BE2C (cell line): ENCODE results near the gene STK32C.
"Not testable (repeated sequence)": the region's sequence is repeated elsewhere in the genome, so short reads cannot be mapped to it uniquely, and the experiment has no call there.

ENCODE experiments used
- DNase-seq: peaks from one replicate; pipeline ENCODE4 v3.0.0-alpha.2; 2020
- H3K27me3 ChIP-seq: fragments of 250-450 bp; sonication (Bioruptor Pico); 2 replicates; pipeline ENCODE4 v1.5.1; 2020; ENCODE audit warnings: mild to moderate bottlenecking
- H3K36me3 ChIP-seq: fragments of 250-450 bp; sonication (Bioruptor Pico); 2 replicates; pipeline ENCODE4 v1.5.1; 2020; ENCODE audit warnings: mild to moderate bottlenecking
- H3K4me1 ChIP-seq: fragments of 250-450 bp; sonication (Bioruptor Pico); 2 replicates; pipeline ENCODE4 v1.5.1; 2020
- H3K4me3 ChIP-seq: 2 replicates; pipeline ENCODE4 v1.5.1; 2011; ENCODE audit warnings: low read depth, low read length
- H3K9me3 ChIP-seq: fragments of 250-450 bp; sonication (Bioruptor Pico); 2 replicates; pipeline ENCODE4 v1.5.1; 2020
- TF ChIP-seq, protein P1 (sequence below): IDR thresholded peaks from 2 replicates; pipeline ENCODE4 v1.5.1; 2012; ENCODE audit warnings: mild to moderate bottlenecking, low read depth, low read length

STK32C gene

DNA sequence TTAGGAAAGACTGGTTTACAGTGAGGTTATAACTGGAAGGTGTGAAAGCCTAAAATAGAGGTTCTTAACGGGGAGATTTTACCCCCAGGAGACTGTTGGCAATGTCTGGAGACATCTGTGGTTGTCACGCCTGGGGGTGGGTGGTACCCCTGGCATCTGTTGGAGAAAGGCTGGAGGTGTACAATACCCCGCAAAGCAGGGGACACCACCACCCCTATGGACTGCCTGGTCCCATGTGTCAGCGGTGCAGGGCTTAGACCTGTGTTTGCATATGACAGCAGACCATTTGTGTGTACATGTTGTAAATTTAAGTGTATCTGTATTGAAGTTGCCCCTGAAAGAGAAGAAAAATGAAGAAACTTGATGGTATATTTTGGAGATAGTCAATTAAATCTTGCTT, 34.0 kb upstream of the STK32C start:
- Histone ChIP-seq H3K36me3 (no peaks in the 10 kb centered on the region), H3K4me3 (no peak overlapping the region), H3K9me3 (no peaks in the 10 kb centered on the region), H3K4me1 (no peaks in the 10 kb centered on the region), H3K27me3 (no peaks in the 10 kb centered on the region)
- DNase-seq: no peak
- TF ChIP-seq, protein P1, sequence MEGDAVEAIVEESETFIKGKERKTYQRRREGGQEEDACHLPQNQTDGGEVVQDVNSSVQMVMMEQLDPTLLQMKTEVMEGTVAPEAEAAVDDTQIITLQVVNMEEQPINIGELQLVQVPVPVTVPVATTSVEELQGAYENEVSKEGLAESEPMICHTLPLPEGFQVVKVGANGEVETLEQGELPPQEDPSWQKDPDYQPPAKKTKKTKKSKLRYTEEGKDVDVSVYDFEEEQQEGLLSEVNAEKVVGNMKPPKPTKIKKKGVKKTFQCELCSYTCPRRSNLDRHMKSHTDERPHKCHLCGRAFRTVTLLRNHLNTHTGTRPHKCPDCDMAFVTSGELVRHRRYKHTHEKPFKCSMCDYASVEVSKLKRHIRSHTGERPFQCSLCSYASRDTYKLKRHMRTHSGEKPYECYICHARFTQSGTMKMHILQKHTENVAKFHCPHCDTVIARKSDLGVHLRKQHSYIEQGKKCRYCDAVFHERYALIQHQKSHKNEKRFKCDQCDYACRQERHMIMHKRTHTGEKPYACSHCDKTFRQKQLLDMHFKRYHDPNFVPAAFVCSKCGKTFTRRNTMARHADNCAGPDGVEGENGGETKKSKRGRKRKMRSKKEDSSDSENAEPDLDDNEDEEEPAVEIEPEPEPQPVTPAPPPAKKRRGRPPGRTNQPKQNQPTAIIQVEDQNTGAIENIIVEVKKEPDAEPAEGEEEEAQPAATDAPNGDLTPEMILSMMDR: no peak

DNA sequence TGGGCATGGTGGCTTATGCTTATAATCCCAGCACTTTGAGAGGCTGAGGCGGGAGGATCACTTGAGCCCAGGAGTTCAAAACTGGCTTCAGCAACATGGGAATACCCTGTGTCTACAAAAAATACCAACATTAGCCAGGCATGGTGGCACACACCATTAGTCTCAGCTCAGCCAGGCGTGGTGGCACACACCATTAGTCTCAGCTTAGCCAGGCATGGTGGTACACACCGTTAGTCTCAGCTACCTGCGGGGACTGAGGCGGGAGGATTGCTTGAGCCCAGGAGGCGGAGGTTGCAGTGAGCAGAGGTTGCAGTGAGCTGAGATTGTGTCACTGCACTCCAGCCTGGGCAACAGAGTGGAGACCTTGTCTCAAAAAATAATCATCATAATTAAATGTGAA, 33.3 kb upstream of the STK32C start:
- Histone ChIP-seq H3K9me3 (no peaks in the 10 kb centered on the region), H3K27me3 (no peaks in the 10 kb centered on the region), H3K36me3 (no peaks in the 10 kb centered on the region), H3K4me3 (no peak overlapping the region), H3K4me1 (no peaks in the 10 kb centered on the region)
- DNase-seq: no peak
- TF ChIP-seq, protein P1: no peak

DNA sequence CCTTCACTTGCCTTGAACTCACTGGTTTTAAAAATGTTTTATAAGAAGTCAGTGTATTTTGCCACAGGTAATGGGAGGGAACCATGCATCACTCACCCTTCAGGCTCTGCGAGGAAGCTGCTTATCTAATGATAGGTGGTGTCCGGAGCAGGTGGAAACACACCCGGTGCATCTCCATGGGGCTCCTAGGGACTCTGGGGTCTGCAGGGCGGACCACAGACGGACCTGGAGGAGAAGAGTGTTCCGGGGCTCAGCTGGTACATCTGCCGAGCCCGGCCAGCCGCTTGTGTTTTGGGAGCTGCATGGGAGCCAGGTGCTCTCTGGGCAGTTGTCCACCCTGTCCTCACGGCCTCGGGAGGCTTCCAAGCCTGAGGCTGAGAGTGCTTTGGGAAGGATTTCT, 31.5 kb upstream of the STK32C start:
- Histone ChIP-seq H3K4me1 (no peaks in the 10 kb centered on the region), H3K36me3 (no peaks in the 10 kb centered on the region), H3K4me3 (no peak overlapping the region), H3K27me3 (no peaks in the 10 kb centered on the region), H3K9me3 (no peaks in the 10 kb centered on the region)
- DNase-seq: no peak
- TF ChIP-seq, protein P1: no peak

DNA sequence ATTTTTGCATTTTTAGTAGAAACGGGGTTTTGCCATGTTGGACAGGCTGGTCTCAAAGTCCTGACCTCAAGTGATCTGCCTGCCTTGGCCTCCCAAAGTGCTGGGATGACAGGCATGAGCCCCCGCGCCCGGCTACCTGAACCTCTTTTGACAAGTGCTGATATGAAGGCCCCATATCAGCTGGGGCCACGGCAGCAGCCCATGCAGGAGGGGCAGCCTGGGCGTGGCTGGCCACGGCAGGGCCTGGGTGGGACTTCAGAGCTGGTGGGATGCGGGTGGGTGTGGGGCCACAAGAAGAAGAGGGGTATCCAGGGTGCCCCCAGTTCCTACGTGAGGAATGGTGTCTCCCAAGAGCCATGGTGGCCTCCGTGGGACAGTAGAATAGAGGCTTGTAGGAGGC, 31.1 kb upstream of the STK32C start:
- TF ChIP-seq, protein P1: no peak
- Histone ChIP-seq H3K27me3 (no peaks in the 10 kb centered on the region), H3K4me3 (no peak overlapping the region), H3K36me3 (no peaks in the 10 kb centered on the region), H3K9me3 (no peaks in the 10 kb centered on the region), H3K4me1 (no peaks in the 10 kb centered on the region)
- DNase-seq: no peak

DNA sequence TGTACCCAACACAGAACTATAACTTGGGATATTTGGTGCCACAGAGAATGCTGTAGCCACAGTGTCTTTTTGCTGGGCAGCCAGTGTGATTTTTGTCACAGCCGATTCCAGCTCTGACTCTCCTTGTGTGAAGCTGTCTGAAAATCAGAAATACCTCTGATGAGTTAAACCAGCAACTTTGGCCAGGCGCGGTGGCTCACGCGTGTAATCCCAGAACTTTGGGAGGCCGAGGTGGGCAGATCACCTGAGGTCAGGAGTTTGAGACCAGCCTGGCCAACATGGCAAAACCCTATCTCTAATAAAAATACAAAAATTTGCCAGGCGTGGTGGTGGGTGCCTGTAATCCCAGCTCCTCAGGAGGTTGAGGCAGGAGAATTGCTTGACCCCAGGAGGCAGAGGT, 30.1 kb upstream of the STK32C start:
- not testable (repeated sequence) for DNase-seq, H3K4me1 ChIP-seq, H3K4me3 ChIP-seq, H3K27me3 ChIP-seq, H3K9me3 ChIP-seq, H3K36me3 ChIP-seq

DNA sequence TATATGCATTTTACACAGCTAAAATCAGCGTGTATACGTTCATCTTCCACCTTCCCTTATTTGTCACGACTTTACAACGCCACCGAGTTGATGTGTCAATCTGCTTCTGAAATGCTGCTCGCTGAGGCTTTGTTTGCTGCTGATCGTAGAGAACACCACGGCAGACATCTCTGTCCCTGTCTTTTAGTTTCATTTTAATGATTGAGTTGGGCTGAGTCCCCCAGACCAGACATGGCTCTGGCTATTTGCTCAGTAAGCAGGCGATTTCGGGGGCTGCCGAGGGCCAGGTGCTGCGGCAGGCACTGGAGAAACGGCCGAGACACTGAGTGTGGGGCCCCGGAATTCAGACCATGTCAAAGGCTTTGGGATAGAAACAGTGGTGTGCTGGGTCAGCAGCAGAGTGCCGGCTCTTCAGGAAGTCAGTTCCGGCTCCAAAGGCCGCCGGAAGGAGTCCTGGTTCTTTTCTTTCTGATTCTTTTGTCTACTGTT, 29.2 kb upstream of the STK32C start:
- TF ChIP-seq, protein P1: no peak
- no peaks in the 10 kb centered on the region for H3K9me3 ChIP-seq
- H3K4me1 ChIP-seq: no peaks in the 10 kb centered on the region
- H3K36me3 ChIP-seq: no peaks in the 10 kb centered on the region
- no peaks in the 10 kb centered on the region for H3K27me3 ChIP-seq
- H3K4me3 ChIP-seq: no peak overlapping the region
- DNase-seq: no peak
